Measurements from ENCODE around the gene OR10H4. TPM values are rescaled to one million over a fixed set of nuclear protein-coding genes. Genes with fewer than 3 reads are reported as not detected.
"Not testable (repeated sequence)": the region's sequence is repeated elsewhere in the genome, so short reads cannot be mapped to it uniquely, and the experiment has no call there.

The OR10H4 gene
- total RNA-seq, 2 donors from 2014 or later: not detected

DNA sequence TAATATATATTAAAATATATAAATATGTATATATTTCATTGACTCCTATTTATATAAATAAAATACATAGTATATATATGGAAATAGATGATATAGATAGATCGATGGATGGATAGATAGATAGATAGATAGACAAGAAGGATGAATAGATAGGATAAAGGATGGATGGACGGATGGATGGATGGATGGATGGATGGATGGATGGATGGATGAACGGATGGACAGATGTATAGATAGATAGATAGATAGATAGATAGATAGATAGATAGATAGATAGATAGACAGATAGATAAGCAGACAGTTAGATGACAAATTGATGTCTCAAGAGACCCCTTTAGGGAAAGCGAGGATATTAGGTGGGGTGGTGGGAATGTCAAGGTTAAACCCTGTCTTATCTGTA, 29.6 kb upstream of the OR10H4 start:
- TF ChIP-seq, protein P1, sequence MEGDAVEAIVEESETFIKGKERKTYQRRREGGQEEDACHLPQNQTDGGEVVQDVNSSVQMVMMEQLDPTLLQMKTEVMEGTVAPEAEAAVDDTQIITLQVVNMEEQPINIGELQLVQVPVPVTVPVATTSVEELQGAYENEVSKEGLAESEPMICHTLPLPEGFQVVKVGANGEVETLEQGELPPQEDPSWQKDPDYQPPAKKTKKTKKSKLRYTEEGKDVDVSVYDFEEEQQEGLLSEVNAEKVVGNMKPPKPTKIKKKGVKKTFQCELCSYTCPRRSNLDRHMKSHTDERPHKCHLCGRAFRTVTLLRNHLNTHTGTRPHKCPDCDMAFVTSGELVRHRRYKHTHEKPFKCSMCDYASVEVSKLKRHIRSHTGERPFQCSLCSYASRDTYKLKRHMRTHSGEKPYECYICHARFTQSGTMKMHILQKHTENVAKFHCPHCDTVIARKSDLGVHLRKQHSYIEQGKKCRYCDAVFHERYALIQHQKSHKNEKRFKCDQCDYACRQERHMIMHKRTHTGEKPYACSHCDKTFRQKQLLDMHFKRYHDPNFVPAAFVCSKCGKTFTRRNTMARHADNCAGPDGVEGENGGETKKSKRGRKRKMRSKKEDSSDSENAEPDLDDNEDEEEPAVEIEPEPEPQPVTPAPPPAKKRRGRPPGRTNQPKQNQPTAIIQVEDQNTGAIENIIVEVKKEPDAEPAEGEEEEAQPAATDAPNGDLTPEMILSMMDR (IDR thresholded peaks at IDR 0.05): no peak
- no peak for DNase-seq (ENCODE audit: low spot score)
- Histone ChIP-seq H3K27me3 (replicated peaks; ENCODE audit: insufficient read depth) (no peaks in the 10 kb centered on the region), H3K36me3 (peaks cover 2% of the 10 kb centered on the region), H3K9me3 (peaks cover 7% of the 10 kb centered on the region), H3K4me1 (ENCODE audit: control insufficient read depth in 1 of 2, low read depth in 2 of 2) (no peaks in the 10 kb centered on the region), H3K4me3 (no peak overlapping the region), H3K27ac (no peak overlapping the region)
- no peak for ATAC-seq (ENCODE audit: insufficient number of reproducible peaks, low FRiP score, low read depth)

DNA sequence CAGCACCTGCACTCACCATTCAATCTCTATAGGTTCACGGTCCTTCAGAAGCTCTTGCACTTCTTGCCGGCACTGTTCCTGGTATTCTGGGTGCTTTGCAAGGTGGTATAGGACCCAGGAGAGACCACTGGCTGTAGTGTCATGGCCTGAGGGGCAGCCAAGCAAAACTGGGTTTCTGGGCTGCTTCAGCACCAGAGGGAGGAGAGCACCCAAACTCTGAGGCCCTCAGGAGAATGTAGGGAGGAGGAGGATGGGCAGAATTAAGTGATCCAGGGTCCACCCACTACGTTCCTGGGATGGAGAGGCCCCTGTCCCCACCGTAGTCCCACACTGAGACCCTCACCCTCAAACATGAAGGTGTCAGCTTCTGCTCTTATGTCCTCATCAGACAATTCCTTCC, 26.8 kb upstream of the OR10H4 start:
- H3K9me3 ChIP-seq: no peaks in the 10 kb centered on the region
- no peak overlapping the region for H3K27ac ChIP-seq

DNA sequence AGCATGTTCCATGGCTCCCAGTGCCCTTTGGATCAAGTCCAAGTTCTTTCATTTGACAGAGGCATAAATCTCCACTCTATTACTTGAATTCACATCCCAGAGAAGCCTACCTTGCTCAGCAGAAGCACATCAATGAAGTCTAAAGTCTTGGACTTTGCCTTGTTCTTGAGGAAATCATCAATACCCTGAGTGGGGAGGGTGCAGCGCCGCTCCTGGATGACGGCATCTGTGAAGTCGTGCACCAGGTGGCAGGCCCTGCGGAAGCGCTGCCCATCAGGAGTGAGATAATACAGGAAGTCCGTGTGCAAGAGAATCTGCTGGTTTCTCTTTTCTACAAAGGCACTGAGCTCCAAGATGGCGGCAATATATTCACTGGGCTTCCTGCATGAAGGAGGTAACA, 25.1 kb upstream of the OR10H4 start:
- ATAC-seq (ENCODE audit: insufficient number of reproducible peaks, low FRiP score, low read depth) (no peak), DNase-seq (ENCODE audit: low spot score) (no peak)
- no peaks in the 10 kb centered on the region for H3K9me3 ChIP-seq
- H3K36me3 ChIP-seq: no peaks in the 10 kb centered on the region
- TF ChIP-seq, protein P1 (IDR thresholded peaks at IDR 0.05): no peak
- H3K27me3 ChIP-seq (replicated peaks; ENCODE audit: insufficient read depth): no peaks in the 10 kb centered on the region
- no peak overlapping the region for H3K27ac ChIP-seq
- no peak overlapping the region for H3K4me3 ChIP-seq
- H3K4me1 ChIP-seq (ENCODE audit: control insufficient read depth in 1 of 2, low read depth in 2 of 2): no peaks in the 10 kb centered on the region

More for the DNA sequence above, 26.8 kb upstream of the OR10H4 start:
- Histone ChIP-seq H3K4me3 (no peak overlapping the region), H3K4me1 (ENCODE audit: control insufficient read depth in 1 of 2, low read depth in 2 of 2) (no peaks in the 10 kb centered on the region), H3K27me3 (replicated peaks; ENCODE audit: insufficient read depth) (no peaks in the 10 kb centered on the region), H3K36me3 (peaks cover 2% of the 10 kb centered on the region)
- ATAC-seq (ENCODE audit: insufficient number of reproducible peaks, low FRiP score, low read depth) (no peak), DNase-seq (ENCODE audit: low spot score) (no peak)
- TF ChIP-seq, protein P1 (IDR thresholded peaks at IDR 0.05): no peak

DNA sequence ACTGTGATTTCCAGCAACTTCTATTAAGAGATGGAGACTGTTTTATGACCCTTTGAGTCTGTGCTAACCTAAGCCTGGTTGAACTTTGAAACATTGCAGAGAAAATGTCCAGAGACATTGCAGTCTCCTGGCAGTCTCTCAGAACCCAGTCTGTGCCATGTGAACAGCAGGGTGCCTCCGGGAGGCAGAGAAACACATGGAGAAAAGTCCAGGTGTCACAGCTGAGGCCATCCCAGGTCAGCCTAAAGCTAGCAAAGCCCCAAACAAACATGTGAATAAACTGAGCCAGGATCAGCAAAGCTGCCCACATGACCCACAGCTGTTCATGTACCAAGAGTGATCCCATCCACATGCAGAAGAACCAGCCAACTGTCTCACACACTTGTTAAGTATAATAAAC, 22.3 kb upstream of the OR10H4 start:
- ATAC-seq (ENCODE audit: insufficient number of reproducible peaks, low FRiP score, low read depth): no peak
- H3K27me3 ChIP-seq (replicated peaks; ENCODE audit: insufficient read depth): no peaks in the 10 kb centered on the region
- H3K27ac ChIP-seq: no peak overlapping the region
- H3K36me3 ChIP-seq: no peaks in the 10 kb centered on the region
- H3K4me1 ChIP-seq (ENCODE audit: control insufficient read depth in 1 of 2, low read depth in 2 of 2): peaks cover 0 to 11% of the 10 kb centered on the region in 2 donors
- TF ChIP-seq, protein P1 (IDR thresholded peaks at IDR 0.05): no peak
- H3K9me3 ChIP-seq: no peaks in the 10 kb centered on the region
- DNase-seq (ENCODE audit: low spot score): no peak
- H3K4me3 ChIP-seq: no peak overlapping the region

DNA sequence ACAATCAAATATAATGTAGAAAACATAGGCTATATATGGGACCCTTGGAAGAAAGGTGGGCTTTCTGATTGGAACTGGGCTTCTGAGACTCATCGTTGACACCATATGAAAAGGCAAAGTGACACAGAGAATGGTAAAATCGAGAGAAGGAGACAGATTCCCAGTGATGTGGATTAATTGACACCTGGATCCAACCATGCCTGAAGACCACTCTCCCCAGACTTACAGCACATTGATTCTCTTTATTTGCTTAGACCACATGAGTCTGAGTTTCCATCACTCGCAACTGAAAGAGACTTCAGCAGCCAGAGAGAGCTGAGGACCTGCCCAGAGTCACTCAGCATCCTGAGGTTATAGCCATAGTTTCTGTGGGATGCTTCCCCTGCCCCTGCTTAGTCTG, 20.5 kb upstream of the OR10H4 start:
- DNase-seq (ENCODE audit: low spot score): no peak
- Histone ChIP-seq H3K27me3 (replicated peaks; ENCODE audit: insufficient read depth) (no peaks in the 10 kb centered on the region), H3K27ac (no peak overlapping the region), H3K4me3 (no peak overlapping the region), H3K36me3 (no peaks in the 10 kb centered on the region), H3K4me1 (ENCODE audit: control insufficient read depth in 1 of 2, low read depth in 2 of 2) (peaks cover 0 to 11% of the 10 kb centered on the region in 2 donors), H3K9me3 (no peaks in the 10 kb centered on the region)
- no peak for ATAC-seq (ENCODE audit: insufficient number of reproducible peaks, low FRiP score, low read depth)
- TF ChIP-seq, protein P1 (IDR thresholded peaks at IDR 0.05): no peak

DNA sequence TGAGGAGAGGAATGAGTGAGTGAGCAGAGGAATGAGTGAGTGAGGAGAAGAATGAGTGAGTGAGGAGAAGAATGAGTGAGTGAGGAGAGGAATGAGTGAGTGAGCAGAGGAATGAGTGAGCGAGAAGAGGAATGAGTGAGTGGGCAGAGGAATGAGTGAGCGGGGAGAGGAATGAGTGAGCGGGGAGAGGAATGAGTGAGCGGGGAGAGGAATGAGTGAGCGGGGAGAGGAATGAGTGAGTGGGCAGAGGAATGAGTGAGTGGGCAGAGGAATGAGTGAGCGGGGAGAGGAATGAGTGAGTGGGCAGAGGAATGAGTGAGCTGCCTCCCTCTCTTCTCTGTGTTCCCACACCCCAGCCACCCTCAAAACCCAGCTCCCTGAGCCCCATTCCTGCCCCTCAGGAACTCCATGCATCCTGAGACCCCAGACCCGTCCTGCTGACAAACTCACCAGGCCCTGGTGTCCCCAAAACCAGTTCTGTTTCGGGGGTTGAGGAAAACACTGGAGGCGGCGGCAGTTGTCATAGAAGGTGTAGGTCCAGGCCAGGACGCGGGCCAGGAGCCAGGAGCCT, 15.0 kb upstream of the OR10H4 start:
- DNase-seq (ENCODE audit: low spot score); H3K27me3 ChIP-seq (replicated peaks; ENCODE audit: insufficient read depth); H3K36me3 ChIP-seq; ATAC-seq (ENCODE audit: insufficient number of reproducible peaks, low FRiP score, low read depth); H3K9me3 ChIP-seq: not testable (repeated sequence)
- Histone ChIP-seq H3K4me1 (ENCODE audit: control insufficient read depth in 1 of 2, low read depth in 2 of 2) (peaks cover 0 to 30% of the 10 kb centered on the region in 2 donors), H3K4me3 (peak overlapping the region; percentile 49), H3K27ac (peak overlapping the region; percentile 79 to 81)
